ENCODE results near the gene STAMBP.

DNA sequence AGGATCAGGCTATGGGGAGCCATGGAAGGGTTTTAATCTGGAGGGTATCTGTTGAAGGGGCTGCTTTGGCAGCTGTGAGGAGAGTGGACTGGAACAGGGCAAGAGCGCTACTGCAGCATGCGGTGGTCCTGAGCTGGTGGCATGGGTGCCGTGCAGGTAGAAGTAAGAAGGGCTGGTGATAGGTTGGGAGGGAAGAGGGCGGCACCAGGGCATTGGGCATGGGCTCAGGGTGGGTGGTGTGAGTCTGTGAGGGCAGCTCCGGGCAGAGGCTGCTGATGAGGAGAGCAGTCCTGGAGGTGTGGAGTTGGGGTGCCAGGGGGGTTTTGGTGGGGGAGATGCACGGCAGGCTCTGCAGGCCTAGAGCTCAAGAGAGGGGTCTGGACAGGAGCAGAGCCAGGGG lies 66.1 kb downstream of the STAMBP start:
- TF ChIP-seq, protein P1, sequence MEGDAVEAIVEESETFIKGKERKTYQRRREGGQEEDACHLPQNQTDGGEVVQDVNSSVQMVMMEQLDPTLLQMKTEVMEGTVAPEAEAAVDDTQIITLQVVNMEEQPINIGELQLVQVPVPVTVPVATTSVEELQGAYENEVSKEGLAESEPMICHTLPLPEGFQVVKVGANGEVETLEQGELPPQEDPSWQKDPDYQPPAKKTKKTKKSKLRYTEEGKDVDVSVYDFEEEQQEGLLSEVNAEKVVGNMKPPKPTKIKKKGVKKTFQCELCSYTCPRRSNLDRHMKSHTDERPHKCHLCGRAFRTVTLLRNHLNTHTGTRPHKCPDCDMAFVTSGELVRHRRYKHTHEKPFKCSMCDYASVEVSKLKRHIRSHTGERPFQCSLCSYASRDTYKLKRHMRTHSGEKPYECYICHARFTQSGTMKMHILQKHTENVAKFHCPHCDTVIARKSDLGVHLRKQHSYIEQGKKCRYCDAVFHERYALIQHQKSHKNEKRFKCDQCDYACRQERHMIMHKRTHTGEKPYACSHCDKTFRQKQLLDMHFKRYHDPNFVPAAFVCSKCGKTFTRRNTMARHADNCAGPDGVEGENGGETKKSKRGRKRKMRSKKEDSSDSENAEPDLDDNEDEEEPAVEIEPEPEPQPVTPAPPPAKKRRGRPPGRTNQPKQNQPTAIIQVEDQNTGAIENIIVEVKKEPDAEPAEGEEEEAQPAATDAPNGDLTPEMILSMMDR (IDR thresholded peaks at IDR 0.05; ENCODE audit: low read depth, low read length, poor library complexity, severe bottlenecking), result no peak
- TF ChIP-seq EZH2phosphoT487 (IDR thresholded peaks at IDR 0.05; ENCODE audit: borderline replicate concordance, low read length), result no peak

Data from DOHH2 (cell line).